Liver (tissue), 9 donors: ENCODE measurements around the gene AMER2. TPM values are rescaled to one million over a fixed set of nuclear protein-coding genes. Genes with fewer than 3 reads are reported as not detected.

Source experiments
- DNase-seq: peaks from one replicate; pipeline ENCODE4 v3.0.0-alpha.2; 2017; ENCODE audit warnings: low spot score
- H3K27ac ChIP-seq, 2 donors: one replicate each; pipeline ENCODE4 v1.7.0; 2013; ENCODE audit warnings: inconsistent platforms in 2 of 2, low read length in 2 of 2, control low read depth in 1 of 2, low read depth in 1 of 2, mild to moderate bottlenecking in 1 of 2
- H3K27me3 ChIP-seq, 4 donors: one replicate each; pipeline versions ENCODE4 v1.6.1 to v1.7.0; 2013; ENCODE audit warnings: low read length in 3 of 4, inconsistent platforms in 1 of 4, mild to moderate bottlenecking in 1 of 4, moderate library complexity in 1 of 4; ENCODE audit not compliant: control insufficient read depth in 4 of 4, insufficient read depth in 4 of 4
- H3K36me3 ChIP-seq, 4 donors: one replicate each; pipeline versions ENCODE4 v1.6.1 to v1.7.0; 2013; ENCODE audit warnings: low read length in 3 of 4, mild to moderate bottlenecking in 3 of 4, low read depth in 1 of 4, moderate library complexity in 1 of 4; ENCODE audit not compliant: control insufficient read depth in 4 of 4, insufficient read depth in 3 of 4
- H3K4me1 ChIP-seq, 4 donors: one replicate each; pipeline versions ENCODE4 v1.6.1 to v1.7.0; 2013; ENCODE audit warnings: low read length in 3 of 4, mild to moderate bottlenecking in 3 of 4, moderate library complexity in 1 of 4; ENCODE audit not compliant: control insufficient read depth in 4 of 4, insufficient read depth in 4 of 4
- H3K4me3 ChIP-seq, 3 donors: one replicate each; pipeline versions ENCODE4 v1.6.1 to v1.7.0; 2013; ENCODE audit warnings: low read length in 3 of 3, control low read depth in 1 of 3, low read depth in 1 of 3, mild to moderate bottlenecking in 1 of 3
- H3K9ac ChIP-seq, 2 donors: one replicate each; pipeline ENCODE4 v1.7.0; 2013; ENCODE audit warnings: low read length in 2 of 2, mild to moderate bottlenecking in 2 of 2, moderate library complexity in 2 of 2, control low read depth in 1 of 2, low read depth in 1 of 2
- H3K9me3 ChIP-seq, 4 donors: one replicate each; pipeline versions ENCODE4 v1.6.1 to v1.7.0; 2013; ENCODE audit warnings: low read length in 3 of 4; ENCODE audit not compliant: control insufficient read depth in 4 of 4
- HNF4G ChIP-seq: IDR thresholded peaks from 2 replicates; pipeline ENCODE4 v1.6.1; 2016; ENCODE audit warnings: antibody characterized with exemption
- RAD21 ChIP-seq, 2 donors: IDR thresholded peaks; 2 replicates each; pipeline ENCODE4 v1.6.1; 2016; ENCODE audit warnings: antibody characterized with exemption in 2 of 2, mild to moderate bottlenecking in 2 of 2
- SP1 ChIP-seq: IDR thresholded peaks from 2 replicates; pipeline ENCODE4 v1.6.1; 2018; ENCODE audit warnings: antibody characterized with exemption, mild to moderate bottlenecking
- TAF1 ChIP-seq: conservative IDR thresholded peaks from 2 replicates; pipeline ENCODE4 v1.6.1; 2016; ENCODE audit warnings: antibody characterized with exemption, mild to moderate bottlenecking
- YY1 ChIP-seq: IDR thresholded peaks from 2 replicates; pipeline ENCODE4 v1.6.1; 2016; ENCODE audit warnings: antibody characterized with exemption, mild to moderate bottlenecking
- WGBS: extraction: QIAGEN DNeasy Blood & Tissue Kit; methylation state at CpG from one replicate; pipeline ENCODE4 v1.1.7; 2013; 5-methylcytosine and 5-hydroxymethylcytosine counted together
- polyA plus RNA-seq, 2 donors: library from polyadenylated mRNA; stranded (reverse) in 1 of 2; unstranded in 1 of 2; fragments of 200-250 nt in 1 of 2; fragments of >200 nt in 1 of 2; fragmentation: Nextera tagmentation in 1 of 2; extraction: Ambion mirVana in 1 of 2; gene quantifications; one replicate each; pipeline versions ENCODE4 v1.2.1 to v1.2.3, GENCODE V29; 2013 to 2015
- total RNA-seq, 2 donors: library from RNA; depleted of rRNA; stranded (reverse); fragments of >200 nt; gene quantifications; one replicate each; pipeline ENCODE4 v1.2.3, GENCODE V29; 2014
- TF ChIP-seq, protein P1 (sequence below): IDR thresholded peaks from 2 replicates; pipeline ENCODE4 v1.6.1; 2016; ENCODE audit warnings: antibody characterized with exemption
- TF ChIP-seq, protein P2 (sequence below): IDR thresholded peaks from 2 replicates; pipeline ENCODE4 v1.6.1; 2016; ENCODE audit warnings: antibody characterized with exemption
- TF ChIP-seq, protein P3 (sequence below): IDR thresholded peaks from 2 replicates; pipeline ENCODE4 v1.6.1; 2016; ENCODE audit warnings: antibody characterized with exemption, mild to moderate bottlenecking
- donor health status: healthy.
- donor health status: healthy.
- donor health status: healthy.
- donor health status: healthy.
- donor health status: healthy.

AMER2 gene
- total and polyA plus RNA-seq, 4 donors = not detected

DNA sequence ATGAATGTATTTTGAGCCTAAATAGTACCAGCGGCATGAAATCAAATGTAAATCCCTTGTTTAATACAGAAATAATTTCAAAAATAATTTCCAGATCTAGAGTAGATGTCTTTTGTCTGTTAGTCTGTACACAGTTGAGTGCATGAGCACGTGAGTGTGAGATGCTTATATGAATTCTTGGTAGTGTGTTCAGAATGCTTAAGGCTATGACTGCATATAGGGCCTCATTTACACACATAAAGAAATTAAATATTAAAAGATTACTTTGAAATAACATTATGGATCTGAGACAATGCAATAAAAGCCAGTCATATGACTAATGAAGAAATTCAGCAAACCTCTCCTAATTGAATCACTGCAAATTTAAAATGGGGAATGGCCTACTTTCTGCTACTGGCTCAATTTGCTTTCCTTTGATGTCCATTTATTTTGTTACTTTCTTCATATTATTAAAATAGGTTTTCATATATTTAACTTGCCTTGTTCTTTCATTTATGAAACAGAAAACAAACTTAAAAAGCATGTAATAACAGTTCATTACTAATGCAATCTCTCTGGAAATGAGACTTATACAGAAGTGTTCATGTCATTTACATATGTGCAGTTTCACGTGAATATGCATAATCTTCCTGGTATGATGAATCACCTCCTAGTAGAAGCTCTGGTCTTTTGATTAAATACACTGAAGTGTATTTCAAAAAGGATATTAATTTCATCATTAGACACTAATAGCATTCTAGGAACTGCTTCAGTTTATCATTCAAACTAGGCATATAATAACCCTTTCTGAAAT lies 4.5 kb downstream of the AMER2 start:
- H3K27ac ChIP-seq = no peak overlapping the region
- peaks cover 0 to 3% (median 0%) of the 10 kb centered on the region in 4 donors for H3K9me3 ChIP-seq
- no peak overlapping the region for H3K4me3 ChIP-seq
- TF ChIP-seq RAD21 (IDR thresholded peaks at IDR 0.05) (no peak), YY1 (no peak), TAF1 (no peak), SP1 (no peak)
- TF ChIP-seq, protein P1, sequence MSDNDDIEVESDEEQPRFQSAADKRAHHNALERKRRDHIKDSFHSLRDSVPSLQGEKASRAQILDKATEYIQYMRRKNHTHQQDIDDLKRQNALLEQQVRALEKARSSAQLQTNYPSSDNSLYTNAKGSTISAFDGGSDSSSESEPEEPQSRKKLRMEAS = no peak
- TF ChIP-seq, protein P2, sequence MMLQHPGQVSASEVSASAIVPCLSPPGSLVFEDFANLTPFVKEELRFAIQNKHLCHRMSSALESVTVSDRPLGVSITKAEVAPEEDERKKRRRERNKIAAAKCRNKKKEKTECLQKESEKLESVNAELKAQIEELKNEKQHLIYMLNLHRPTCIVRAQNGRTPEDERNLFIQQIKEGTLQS = no peak
- TF ChIP-seq, protein P3, sequence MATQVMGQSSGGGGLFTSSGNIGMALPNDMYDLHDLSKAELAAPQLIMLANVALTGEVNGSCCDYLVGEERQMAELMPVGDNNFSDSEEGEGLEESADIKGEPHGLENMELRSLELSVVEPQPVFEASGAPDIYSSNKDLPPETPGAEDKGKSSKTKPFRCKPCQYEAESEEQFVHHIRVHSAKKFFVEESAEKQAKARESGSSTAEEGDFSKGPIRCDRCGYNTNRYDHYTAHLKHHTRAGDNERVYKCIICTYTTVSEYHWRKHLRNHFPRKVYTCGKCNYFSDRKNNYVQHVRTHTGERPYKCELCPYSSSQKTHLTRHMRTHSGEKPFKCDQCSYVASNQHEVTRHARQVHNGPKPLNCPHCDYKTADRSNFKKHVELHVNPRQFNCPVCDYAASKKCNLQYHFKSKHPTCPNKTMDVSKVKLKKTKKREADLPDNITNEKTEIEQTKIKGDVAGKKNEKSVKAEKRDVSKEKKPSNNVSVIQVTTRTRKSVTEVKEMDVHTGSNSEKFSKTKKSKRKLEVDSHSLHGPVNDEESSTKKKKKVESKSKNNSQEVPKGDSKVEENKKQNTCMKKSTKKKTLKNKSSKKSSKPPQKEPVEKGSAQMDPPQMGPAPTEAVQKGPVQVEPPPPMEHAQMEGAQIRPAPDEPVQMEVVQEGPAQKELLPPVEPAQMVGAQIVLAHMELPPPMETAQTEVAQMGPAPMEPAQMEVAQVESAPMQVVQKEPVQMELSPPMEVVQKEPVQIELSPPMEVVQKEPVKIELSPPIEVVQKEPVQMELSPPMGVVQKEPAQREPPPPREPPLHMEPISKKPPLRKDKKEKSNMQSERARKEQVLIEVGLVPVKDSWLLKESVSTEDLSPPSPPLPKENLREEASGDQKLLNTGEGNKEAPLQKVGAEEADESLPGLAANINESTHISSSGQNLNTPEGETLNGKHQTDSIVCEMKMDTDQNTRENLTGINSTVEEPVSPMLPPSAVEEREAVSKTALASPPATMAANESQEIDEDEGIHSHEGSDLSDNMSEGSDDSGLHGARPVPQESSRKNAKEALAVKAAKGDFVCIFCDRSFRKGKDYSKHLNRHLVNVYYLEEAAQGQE = no peak
- 79% methylated on average over 3 of the region's 3 CpGs for WGBS
- DNase-seq = no peak
- peaks cover 0 to 10% (median 3%) of the 10 kb centered on the region in 4 donors for H3K4me1 ChIP-seq
- H3K9ac ChIP-seq = no peak overlapping the region
- H3K27me3 ChIP-seq = peaks cover 3 to 12% (median 8%) of the 10 kb centered on the region in 4 donors
- no peaks in the 10 kb centered on the region for H3K36me3 ChIP-seq

DNA sequence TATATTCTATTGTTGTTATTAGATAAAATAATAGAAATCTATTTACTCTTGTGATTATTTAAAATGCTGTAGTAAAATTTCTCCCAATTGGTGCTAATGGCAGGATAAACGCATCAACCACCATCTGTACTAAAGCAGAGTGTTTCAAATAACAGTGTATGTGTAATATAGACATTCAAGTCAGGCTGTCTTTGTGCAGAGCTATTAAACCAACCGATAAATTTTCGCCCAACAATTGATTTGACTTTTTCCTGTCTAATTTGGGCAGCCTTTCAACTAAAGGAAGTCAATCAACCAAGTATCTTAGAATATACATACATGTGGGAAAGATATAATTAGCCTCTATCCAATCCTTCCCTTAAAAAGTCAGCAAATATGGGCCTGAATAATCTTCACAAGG lies 5.8 kb downstream of the AMER2 start:
- Histone ChIP-seq H3K4me3 (no peak overlapping the region), H3K27me3 (peaks cover 0 to 12% (median 2%) of the 10 kb centered on the region in 4 donors), H3K36me3 (no peaks in the 10 kb centered on the region), H3K9ac (no peak overlapping the region), H3K9me3 (no peaks in the 10 kb centered on the region), H3K4me1 (peaks cover 0 to 8% (median 3%) of the 10 kb centered on the region in 4 donors), H3K27ac (no peak overlapping the region)
- no peak for TF ChIP-seq HNF4G
- TF ChIP-seq, protein P3 = no peak
- TF ChIP-seq, protein P1 = no peak
- DNase-seq = no peak
- WGBS = 76% methylated on average over 3 of the region's 3 CpGs
